ENCODE measurements around the gene CLNS1A. TPM values are rescaled to one million over a fixed set of nuclear protein-coding genes. Genes with fewer than 3 reads are reported as not detected.

Gene CLNS1A
- polyA plus RNA-seq, 1 donor from 2014 or later, result 179 TPM

DNA sequence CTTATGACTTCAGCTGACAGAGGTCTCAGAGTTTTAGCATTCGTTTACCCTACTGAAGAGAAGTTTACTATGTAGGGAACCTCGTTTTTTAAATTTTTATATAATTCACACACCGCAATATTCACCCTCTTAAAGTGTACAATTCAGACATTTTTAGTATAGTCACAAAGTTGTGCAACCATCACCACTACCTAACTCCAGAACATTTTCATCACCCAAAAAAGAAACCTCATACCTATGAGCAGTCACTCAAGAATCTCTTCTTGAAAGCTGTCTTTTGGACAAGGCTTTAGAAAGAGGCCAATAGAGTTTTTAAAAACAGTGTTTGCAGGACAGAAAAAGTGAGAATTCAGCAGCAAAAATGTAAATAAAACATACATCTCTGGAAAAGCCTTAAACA, 39.5 kb upstream of the CLNS1A start:
- no peak overlapping the region for H3K4me2 ChIP-seq (ENCODE audit: low read length)
- TF ChIP-seq, protein P1, sequence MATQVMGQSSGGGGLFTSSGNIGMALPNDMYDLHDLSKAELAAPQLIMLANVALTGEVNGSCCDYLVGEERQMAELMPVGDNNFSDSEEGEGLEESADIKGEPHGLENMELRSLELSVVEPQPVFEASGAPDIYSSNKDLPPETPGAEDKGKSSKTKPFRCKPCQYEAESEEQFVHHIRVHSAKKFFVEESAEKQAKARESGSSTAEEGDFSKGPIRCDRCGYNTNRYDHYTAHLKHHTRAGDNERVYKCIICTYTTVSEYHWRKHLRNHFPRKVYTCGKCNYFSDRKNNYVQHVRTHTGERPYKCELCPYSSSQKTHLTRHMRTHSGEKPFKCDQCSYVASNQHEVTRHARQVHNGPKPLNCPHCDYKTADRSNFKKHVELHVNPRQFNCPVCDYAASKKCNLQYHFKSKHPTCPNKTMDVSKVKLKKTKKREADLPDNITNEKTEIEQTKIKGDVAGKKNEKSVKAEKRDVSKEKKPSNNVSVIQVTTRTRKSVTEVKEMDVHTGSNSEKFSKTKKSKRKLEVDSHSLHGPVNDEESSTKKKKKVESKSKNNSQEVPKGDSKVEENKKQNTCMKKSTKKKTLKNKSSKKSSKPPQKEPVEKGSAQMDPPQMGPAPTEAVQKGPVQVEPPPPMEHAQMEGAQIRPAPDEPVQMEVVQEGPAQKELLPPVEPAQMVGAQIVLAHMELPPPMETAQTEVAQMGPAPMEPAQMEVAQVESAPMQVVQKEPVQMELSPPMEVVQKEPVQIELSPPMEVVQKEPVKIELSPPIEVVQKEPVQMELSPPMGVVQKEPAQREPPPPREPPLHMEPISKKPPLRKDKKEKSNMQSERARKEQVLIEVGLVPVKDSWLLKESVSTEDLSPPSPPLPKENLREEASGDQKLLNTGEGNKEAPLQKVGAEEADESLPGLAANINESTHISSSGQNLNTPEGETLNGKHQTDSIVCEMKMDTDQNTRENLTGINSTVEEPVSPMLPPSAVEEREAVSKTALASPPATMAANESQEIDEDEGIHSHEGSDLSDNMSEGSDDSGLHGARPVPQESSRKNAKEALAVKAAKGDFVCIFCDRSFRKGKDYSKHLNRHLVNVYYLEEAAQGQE (IDR thresholded peaks at IDR 0.05; ENCODE audit: borderline replicate concordance), result no peak
- TF ChIP-seq SMC3 (conservative IDR thresholded peaks at IDR 0.05; ENCODE audit: poor library complexity), result no peak
- no peak for TF ChIP-seq RAD21 (conservative IDR thresholded peaks at IDR 0.05)
- no peak for TF ChIP-seq TAF1 (IDR thresholded peaks at IDR 0.05; ENCODE audit: low read depth)
- TF ChIP-seq POLR2AphosphoS5 (IDR thresholded peaks at IDR 0.05), result no peak
- no peak for TF ChIP-seq EP300 (conservative IDR thresholded peaks at IDR 0.05; ENCODE audit: poor library complexity, severe bottlenecking)
- no peak for TF ChIP-seq EZH2 (IDR thresholded peaks at IDR 0.05; ENCODE audit: borderline replicate concordance, insufficient read depth, low read length, poor library complexity, severe bottlenecking)
- no peak for TF ChIP-seq MXI1 (conservative IDR thresholded peaks at IDR 0.05; ENCODE audit: poor library complexity, severe bottlenecking)
- TF ChIP-seq, protein P2, sequence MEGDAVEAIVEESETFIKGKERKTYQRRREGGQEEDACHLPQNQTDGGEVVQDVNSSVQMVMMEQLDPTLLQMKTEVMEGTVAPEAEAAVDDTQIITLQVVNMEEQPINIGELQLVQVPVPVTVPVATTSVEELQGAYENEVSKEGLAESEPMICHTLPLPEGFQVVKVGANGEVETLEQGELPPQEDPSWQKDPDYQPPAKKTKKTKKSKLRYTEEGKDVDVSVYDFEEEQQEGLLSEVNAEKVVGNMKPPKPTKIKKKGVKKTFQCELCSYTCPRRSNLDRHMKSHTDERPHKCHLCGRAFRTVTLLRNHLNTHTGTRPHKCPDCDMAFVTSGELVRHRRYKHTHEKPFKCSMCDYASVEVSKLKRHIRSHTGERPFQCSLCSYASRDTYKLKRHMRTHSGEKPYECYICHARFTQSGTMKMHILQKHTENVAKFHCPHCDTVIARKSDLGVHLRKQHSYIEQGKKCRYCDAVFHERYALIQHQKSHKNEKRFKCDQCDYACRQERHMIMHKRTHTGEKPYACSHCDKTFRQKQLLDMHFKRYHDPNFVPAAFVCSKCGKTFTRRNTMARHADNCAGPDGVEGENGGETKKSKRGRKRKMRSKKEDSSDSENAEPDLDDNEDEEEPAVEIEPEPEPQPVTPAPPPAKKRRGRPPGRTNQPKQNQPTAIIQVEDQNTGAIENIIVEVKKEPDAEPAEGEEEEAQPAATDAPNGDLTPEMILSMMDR (IDR thresholded peaks at IDR 0.05; ENCODE audit: poor library complexity, severe bottlenecking), result no peak
- no peak overlapping the region for H3K9ac ChIP-seq (ENCODE audit: low read length)
- H3F3A ChIP-seq (ENCODE audit: insufficient read depth, low read length, poor library complexity, severe bottlenecking), result no peaks in the 10 kb centered on the region
- no peak overlapping the region for H3K27ac ChIP-seq (ENCODE audit: low read length)
- H2AFZ ChIP-seq (ENCODE audit: low read depth, low read length), result no peak overlapping the region
- H3K36me3 ChIP-seq (ENCODE audit: insufficient read depth, low read length), result peaks cover 12% of the 10 kb centered on the region
- no peaks in the 10 kb centered on the region for H3K79me2 ChIP-seq (replicated peaks; ENCODE audit: insufficient read depth, low read length)
- no peak overlapping the region for H3K4me3 ChIP-seq (ENCODE audit: low read length)
- H3K9me2 ChIP-seq (ENCODE audit: insufficient read depth, low read length), result no peaks in the 10 kb centered on the region
- H3K27me3 ChIP-seq (ENCODE audit: insufficient read depth, low read depth, low read length), result no peaks in the 10 kb centered on the region
- no peaks in the 10 kb centered on the region for H3K9me3 ChIP-seq (ENCODE audit: low read length)
- H4K20me1 ChIP-seq (ENCODE audit: insufficient read depth), result no peaks in the 10 kb centered on the region

DNA sequence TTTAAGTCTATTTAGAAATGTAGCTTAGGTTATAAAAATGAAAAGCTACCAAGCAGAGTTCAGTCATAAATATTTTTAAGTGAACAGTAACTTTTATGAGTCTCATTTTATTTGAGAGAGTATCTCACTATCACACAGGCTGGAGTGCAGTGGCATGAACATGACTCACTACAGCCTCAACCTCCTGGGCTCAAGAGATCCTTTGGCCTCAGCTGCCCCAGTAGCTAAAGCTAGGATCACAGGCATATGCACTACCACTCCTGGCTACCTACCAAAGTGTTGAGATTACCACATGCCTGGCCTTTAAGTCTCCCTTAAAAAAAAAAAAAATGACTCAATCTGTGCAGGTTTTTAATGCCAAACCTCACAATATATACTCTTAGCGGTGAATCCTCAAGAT, 34.7 kb upstream of the CLNS1A start:
- no peak overlapping the region for H3K4me2 ChIP-seq (ENCODE audit: low read length)
- H3K27ac ChIP-seq (ENCODE audit: low read length), result no peak overlapping the region
- TF ChIP-seq SMC3 (conservative IDR thresholded peaks at IDR 0.05; ENCODE audit: poor library complexity) (no peak), TAF1 (IDR thresholded peaks at IDR 0.05; ENCODE audit: low read depth) (no peak), POLR2AphosphoS5 (IDR thresholded peaks at IDR 0.05) (no peak), MXI1 (conservative IDR thresholded peaks at IDR 0.05; ENCODE audit: poor library complexity, severe bottlenecking) (no peak), EP300 (conservative IDR thresholded peaks at IDR 0.05; ENCODE audit: poor library complexity, severe bottlenecking) (no peak), EZH2 (IDR thresholded peaks at IDR 0.05; ENCODE audit: borderline replicate concordance, insufficient read depth, low read length, poor library complexity, severe bottlenecking) (no peak), RAD21 (conservative IDR thresholded peaks at IDR 0.05) (no peak)
- TF ChIP-seq, protein P1 (IDR thresholded peaks at IDR 0.05; ENCODE audit: borderline replicate concordance), result no peak
- TF ChIP-seq, protein P2 (IDR thresholded peaks at IDR 0.05; ENCODE audit: poor library complexity, severe bottlenecking), result no peak
- no peak overlapping the region for H3K4me3 ChIP-seq (ENCODE audit: low read length)
- H4K20me1 ChIP-seq (ENCODE audit: insufficient read depth), result no peaks in the 10 kb centered on the region
- no peaks in the 10 kb centered on the region for H3K79me2 ChIP-seq (replicated peaks; ENCODE audit: insufficient read depth, low read length)
- H2AFZ ChIP-seq (ENCODE audit: low read depth, low read length), result no peak overlapping the region
- H3K27me3 ChIP-seq (ENCODE audit: insufficient read depth, low read depth, low read length), result no peaks in the 10 kb centered on the region
- H3K9me3 ChIP-seq (ENCODE audit: low read length), result no peaks in the 10 kb centered on the region
- no peaks in the 10 kb centered on the region for H3F3A ChIP-seq (ENCODE audit: insufficient read depth, low read length, poor library complexity, severe bottlenecking)
- no peaks in the 10 kb centered on the region for H3K9me2 ChIP-seq (ENCODE audit: insufficient read depth, low read length)
- no peak overlapping the region for H3K9ac ChIP-seq (ENCODE audit: low read length)
- H3K36me3 ChIP-seq (ENCODE audit: insufficient read depth, low read length), result peaks cover 8% of the 10 kb centered on the region

Measured in neural cell (in vitro differentiated cells).